GM10847 (cell line): ENCODE measurements around the gene SMC4.

ENCODE experiments used
- POLR2A ChIP-seq: IDR thresholded peaks from 2 replicates; pipeline ENCODE4 v1.6.1; 2011; ENCODE audit not compliant: insufficient read length; ENCODE audit errors: extremely low read depth

SMC4 gene

DNA sequence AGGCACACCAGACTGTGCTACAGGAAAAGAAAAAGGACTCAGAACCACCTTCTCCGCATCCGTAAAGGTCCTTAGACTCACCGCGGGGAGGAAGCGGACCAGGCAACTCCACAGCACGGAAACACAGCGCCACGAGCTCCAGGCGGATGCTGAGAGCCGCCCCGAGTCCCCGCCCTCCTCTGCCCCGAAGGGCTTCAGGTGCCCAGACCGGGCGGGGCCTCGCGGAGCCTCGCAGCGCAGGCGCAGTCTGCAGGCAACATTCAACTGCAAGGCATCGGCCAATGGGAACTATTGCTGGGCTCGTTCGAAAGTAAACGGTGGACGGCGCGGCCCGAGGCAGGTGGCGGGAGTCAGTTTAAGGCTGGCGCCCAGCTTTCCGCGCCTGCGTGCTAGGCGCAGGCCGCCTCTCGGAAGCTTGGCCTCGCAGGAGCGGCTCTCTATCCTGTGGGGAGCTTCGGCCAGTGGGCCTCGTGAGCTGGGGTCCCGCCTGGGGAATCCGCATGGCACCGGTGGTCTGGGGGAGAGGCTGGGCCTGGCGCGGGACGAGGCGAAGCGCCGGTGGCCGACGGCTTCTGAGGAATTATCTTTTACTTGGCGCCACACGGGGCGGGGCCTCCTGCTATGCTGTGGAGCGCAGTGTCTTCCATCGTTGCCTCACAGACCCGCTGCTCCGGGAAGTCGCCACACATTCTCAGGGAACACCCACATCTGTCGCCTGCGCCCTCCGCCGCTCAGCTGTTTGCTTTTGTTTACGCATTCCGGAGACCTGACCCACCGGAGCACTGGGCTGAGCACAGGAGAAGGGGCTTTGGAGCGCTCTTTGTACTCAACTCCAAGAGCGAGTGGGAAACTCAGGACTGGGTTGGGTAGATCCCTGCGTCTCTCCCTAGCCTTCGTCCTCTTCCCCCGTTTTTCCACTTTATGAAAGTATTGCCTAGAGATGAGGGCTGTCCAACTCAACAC, 50.5 kb downstream of the SMC4 start, which contains the start of gene TRIM59:
Gene TRIM59 (minus strand): TSS at position 151 of the 963 bp plus-strand sequence. CDS start 10,603 bp downstream, outside the sequence.
- TF ChIP-seq POLR2A: peak; percentile 78

DNA sequence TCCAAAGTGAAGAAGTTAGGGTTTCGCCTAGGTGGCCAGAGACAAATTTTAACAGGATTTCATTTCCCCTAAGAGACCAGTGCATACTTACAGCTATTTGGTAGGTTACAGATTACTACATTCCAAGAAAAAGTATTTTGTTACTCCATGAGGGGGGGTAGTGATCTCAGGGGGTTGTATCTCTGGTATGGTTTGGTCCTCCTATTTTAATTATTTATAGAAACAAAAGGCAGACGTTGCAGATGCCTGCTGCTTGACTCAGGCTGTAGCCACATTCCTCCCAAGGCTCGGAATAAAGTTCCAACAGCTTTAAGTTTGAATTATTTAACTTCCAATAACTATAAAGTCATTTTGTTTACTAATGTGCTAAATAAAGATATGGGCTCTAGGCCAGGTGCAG, 51.4 kb downstream of the SMC4 start:
- no peak for TF ChIP-seq POLR2A

DNA sequence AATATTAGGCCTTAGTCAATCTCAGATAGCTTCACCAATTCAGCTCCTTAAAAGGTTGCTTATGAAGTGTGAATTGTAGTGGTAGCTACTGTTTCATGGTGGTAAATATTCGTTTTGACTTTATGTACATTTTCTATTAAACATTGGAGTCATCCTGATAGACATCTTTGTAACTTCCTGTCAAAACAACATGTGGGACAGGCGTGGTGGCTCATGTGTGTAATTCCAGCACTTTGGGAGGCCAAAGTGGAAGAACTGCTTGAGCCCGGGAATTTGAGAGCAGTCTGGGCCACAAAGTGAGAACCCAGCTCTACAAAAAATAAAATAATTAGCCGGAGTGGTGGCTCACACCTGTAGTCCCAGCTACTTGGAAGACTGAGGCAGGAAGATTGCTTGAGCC, 52.2 kb downstream of the SMC4 start:
- TF ChIP-seq POLR2A: no peak

DNA sequence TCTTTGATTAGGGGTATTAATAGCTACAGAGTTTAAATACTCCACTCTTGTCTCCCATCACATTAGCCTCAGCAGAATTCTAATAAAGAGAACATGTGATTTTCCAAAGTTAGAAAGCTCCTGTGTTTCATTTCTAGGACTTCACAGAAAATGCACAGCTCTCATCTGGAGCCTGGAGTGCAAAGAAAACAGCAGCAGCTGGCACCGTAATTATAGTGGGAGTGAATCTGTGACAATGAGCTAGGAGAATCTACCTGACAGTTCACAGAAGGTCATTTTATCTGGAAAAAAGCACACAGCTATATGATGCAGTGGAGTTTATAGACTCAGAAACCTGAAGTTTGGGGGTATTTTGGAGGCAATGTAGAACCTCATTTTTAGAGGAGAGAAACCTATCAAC, 55.5 kb downstream of the SMC4 start:
- TF ChIP-seq POLR2A: no peak

DNA sequence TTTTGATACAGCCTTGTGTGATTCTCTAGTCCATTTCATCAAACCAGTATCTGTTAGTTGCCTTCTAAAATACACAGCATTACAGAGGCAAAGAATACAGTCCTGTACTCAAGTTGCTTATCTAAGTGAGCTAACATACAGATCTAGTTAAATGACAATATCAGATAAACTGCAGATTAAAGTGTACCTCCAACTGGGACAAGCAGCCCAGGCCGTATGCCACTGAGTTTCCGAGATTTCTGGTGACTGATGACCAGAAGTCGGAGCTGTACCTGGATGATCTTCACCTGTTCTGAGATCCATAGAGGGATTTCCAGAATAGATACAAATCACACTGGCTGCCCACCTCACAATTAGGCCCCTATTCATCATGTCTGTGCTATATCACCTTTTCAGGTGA, 56.4 kb downstream of the SMC4 start:
- no peak for TF ChIP-seq POLR2A

DNA sequence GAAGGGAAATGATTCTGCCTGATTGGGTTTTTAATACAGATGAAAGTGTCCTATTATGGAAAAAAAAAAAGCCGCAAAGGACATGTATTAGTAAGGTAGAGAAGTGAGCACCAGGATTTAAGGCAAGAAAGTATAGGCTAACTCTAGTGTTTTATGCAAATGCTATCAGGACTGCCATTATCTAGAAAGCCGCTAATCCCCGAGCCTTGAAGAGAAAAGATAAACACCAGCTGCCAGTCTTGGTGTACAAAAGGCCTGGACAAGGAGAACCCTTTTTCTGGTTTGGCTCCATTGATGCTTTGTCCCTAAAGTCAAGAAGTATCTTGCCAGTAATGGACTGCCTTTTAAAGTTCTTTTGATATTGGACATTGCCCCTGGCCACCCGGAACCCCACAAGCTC, 58.7 kb downstream of the SMC4 start:
- no peak for TF ChIP-seq POLR2A

DNA sequence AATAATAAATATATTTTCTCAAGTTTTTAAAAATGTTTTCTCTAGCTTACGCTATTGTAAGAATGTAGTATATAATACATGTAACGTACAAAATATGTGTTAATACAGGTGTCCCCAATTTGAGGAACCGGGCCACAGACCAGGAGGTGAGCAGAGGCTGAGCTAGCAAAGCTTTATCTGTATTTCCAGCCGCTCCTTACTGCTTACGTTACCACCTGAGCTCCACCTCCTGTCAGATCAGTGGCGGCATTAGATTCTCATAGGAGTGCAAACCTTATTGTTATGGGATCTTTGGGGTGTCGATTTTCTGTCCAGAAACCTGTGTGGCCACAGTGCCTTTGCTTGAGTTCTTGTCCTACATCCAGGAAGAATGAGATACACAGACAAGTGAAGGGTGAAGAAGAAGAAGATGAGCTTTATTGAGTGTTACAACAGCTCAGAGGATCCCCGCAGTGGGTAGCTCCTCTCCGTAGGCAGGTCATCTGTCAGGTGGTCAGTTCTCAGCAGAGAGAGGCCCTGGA, 60.1 kb downstream of the SMC4 start:
- TF ChIP-seq POLR2A: no peak

DNA sequence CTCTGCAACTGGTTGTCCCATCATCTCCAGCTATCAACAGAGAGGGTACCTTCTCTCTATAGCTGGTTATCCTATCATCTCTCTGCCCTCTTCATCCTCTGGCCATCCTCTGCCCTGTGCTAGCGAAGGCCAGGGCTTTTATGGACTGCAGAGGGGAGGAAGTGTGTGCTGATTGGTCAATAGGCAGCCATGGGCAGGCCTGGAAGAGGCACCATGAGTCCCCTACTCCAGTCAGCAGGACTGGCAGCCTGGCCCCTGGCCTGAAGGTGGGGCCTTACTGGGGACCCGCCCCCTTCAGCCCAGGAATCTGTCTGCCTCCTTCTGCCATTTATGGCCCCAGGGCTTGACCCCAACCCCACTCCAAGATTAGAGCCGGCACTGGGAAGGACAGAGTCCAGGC, 60.6 kb downstream of the SMC4 start:
- TF ChIP-seq POLR2A: no peak

DNA sequence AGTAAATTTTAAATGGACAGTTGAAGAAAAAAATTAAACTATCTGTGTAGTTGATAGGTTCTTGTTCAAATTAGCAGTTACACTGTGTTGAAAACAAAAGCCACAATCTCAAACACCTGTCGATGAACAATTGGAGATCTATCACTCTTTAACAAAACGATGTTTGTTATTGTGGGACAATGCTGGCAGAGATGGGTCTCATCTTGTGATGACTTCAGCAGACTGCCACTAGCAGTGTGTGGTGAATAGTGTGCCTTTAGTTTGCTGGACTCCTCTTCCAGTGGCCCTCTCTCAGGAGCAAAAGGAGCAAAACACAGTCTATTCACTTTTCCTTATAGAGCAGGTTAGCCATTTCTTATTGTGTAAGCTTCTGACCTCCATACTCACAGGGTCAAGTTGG, 64.9 kb downstream of the SMC4 start:
- no peak for TF ChIP-seq POLR2A

DNA sequence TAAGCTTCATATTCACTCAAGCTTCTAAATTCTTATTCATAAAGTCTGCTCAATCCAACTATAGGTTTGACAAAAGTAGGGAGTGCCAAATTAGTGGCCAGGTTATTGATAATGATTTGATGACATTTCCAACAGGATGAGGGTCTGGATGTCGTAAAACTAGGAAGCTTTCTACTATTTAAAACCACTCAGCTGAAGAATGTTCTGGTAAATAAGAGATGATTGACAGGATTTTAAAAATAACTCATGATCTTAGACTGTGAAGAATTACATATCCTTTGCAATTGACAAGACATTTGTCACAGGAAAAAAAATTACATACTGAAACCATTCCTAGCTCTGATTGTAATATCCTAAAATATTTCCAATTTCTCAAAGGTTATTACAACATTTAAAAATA, 65.5 kb downstream of the SMC4 start:
- TF ChIP-seq POLR2A: no peak

DNA sequence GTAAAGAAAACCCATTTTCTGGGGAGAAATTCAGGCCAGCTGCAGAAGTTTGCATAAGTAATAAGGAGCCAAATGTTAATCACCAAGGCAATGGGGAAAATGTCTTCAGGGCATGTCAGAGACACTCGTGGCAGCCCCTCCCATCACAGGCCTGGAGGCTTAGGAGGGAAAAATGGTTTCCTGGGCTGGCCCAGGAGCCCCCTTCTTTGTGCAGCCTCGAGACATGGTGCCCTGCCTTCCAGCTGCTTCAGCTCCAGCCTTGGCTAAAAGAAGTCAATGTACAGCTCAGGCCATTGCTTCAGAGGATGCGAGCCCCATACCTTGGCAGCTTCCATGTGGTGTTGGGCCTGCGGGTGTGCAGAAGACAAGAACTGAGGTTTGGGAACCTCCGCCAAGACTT, 70.7 kb downstream of the SMC4 start:
- no peak for TF ChIP-seq POLR2A

DNA sequence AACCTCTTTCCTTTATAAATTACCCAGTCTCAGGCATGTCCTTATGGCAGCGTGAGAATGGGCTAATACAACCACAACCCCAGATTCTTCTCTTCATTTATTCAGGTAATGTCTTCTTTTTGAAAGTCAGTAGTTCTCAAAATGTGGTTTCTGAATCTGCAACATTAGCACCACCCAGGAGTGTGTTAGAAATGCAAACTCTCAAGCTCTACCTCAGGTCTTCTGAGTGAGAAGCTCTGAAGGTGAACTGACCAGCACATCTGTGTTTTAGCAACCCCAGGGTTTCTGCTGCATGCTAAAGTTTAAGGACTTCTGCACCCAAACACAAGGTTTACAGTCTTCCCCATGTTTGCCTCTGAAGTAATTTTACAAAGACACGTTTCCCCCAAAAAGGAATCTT, 72.4 kb downstream of the SMC4 start:
- TF ChIP-seq POLR2A: no peak

DNA sequence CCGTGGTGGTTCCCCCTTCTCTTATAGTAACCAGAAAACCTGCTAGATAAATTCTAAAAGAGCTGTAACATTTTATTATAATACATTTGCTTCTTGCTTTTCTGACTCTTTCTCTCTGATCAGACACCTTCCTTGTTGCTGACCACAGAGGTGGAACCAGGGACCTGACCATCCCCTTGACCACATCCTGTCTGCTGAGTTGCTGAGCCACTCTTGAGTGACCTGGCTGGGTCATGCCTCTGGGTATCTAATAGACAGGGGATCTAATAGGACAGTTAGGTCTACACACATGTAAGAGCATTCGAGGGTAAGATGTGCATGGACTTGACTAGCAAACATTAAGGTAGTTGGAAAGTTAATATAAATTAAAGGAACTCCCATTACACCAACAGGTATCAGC, 72.9 kb downstream of the SMC4 start:
- TF ChIP-seq POLR2A: no peak

DNA sequence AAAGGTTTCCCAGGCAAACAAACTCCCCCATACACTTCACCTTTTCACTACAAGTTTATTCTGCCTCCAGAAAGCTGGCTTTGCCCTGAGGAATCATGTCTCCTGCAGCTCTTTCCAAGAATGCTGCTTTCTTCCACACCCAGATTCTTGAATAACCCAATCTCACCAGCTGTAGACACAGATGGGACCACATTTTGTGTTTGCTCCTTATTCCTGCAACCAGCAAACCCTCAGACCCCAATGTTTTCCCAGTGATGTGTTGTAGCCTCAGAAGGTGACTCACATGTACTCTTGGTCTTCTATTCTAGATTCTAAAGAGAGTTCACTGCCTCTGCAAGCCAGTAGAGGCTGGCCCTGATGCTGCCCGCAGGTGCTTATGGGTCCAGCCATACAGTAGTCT, 73.8 kb downstream of the SMC4 start:
- no peak for TF ChIP-seq POLR2A

DNA sequence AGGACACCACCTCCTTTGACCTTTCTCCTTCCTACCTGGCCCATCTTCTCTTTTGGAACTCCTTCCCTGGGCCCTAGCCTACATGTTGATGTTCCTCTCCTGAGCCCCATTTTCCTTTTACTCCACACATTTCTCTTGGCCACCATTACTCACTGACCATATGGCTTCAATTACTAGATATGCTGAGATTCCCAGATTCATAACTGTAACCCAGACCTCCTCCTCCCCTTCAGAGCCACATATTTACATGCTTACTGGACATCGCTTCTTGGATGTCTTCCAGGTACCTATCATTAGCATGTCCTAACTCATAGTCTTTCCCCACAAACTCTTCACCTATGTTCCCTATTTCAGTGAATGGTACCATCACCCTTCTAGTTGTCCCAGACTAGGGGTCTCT, 74.5 kb downstream of the SMC4 start:
- TF ChIP-seq POLR2A: no peak

DNA sequence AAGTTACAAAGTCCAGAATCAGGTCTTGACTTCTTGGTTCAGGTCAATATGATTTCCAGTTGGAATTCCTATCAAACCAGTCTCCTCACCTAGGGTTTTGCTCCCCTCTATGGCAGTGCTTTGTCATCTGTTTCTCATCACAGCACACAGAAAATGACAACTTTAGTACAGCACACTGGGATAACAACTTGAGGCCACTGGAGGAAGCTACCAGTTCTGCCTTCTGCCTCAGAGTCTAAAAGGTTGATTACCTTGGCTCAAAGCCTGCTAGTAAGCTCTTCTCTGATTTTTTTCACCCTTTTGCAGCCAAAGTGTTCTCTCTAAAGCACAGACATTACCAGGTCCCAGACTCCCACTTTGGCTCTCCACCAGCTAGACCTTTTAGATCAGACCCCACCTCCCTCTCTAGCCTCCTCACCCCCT, 75.0 kb downstream of the SMC4 start:
- TF ChIP-seq POLR2A: no peak

DNA sequence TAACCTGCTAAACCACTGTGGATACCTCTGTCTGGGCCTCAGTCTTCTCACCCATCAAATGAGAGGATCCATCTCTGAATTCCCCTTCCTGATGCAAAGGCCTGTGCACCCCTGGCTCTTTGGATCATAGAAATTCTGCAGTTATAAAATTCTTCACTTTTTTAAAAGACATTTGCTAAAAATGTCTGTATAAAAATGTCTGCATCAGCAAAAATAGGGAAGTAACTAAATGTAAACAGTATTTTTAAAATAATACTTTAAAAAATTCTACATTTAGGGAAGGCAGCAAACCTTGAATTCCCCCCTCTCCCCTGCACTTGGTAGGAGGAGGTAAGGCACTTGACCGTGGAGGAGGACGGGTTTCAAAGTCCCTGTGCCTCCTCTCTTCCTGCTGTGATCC, 75.7 kb downstream of the SMC4 start:
- no peak for TF ChIP-seq POLR2A
